Stimulated activated CD8-positive, alpha-beta memory T cell treated with anti-CD3 and anti-CD28 coated beads, Interleukin-4, amount 100 ng/mL, for 1 hour (primary cell): ENCODE data around the gene SLC17A9.

Experiments
- DNase-seq, 2 donors: peaks; one replicate each; pipeline ENCODE4 v3.0.0-alpha.2; 2020; ENCODE audit warnings: low read depth in 2 of 2, low spot score in 1 of 2

Gene SLC17A9

DNA sequence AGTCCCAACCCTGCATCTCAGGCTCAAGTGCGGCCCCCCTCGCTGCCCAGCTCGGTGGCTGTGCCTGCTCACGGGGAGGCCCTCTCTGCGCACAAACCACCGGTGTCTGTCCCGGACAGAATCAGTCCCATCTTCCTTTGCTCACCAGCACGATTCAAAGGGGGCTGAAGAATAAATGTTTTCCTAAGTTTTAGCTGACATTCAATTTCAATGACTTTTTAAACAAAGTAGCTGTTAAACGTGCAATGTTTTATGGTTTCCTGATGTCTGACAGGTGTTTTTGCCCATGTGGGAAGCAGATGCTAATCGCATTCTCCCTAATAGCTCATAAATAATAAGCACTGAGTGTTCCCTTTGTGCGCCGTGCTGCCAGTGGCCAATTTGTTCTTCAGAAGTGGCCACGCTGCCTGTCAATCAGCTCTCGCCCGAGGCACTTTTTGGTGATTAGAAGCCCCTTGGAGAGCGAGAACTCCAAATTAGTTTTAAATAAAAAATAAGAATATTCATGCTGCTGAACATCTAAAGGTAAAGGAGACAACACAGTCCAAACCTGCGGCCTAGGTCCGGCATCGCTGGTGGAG, 28.0 kb downstream of the SLC17A9 start:
- no peak for DNase-seq

DNA sequence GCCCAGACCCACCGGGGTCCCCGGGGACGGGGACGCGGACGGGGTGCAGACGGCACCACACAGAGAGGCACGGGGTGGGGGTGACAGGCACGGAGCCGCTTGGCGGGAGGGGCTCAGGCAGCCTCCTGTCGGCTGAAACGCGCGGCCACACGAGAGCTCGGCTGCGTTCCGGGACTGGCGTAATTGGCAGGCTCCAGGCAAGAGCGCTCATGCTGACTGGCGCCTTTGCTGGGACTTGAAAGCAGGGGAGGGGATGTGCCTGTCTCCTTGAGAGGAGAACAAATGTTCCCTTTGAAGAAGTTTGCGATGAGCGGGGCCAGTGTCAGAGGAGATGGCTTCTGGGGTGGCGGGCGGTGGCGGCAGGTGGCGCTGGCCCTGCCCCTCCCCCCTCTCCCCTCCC, 28.5 kb downstream of the SLC17A9 start:
- no peak for DNase-seq

DNA sequence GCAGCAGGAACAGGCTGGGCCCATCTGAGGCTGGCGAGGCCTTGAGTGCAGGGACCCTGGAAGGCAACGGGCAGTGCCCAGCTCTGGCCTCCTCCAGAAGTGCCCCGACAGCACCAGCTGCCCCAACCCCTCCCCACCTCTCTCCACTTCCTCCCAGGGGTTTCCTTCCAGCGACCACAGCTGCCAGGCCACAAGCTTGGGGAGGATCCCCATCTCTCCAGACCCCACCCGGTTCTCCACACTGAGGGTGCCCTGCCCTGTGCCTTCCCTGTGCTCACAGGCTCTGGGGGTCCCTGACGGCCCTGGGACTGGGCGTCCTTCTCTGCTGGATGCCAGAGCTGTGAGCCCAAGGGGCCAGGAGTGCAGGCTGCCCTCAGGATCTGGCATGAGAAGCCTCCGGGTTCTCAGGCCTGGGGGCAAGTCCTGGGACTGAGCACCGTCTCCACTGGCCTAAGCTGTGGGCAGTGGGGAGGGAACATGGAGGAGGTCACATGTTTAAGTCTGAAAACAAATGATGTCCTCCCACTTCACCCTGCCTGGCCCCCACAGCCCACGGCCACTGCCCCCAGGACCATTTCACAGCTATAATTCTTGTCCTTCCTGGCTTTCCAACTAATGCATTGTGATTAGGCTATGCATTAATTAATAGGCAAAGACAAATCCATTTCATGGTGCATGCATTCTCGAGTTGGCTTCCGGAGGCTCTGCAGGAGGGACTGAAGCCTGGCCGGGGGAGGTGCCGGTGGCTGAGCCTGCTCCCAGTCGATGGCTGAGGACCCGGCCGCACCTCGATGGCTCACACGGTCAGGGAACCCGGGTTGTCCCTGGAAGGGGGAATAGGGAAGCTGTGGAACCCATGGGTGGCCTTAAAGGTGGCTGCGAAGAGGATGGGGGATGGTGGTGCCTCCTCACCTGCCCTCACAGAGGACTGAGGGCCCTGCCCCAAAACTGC, 29.9 kb downstream of the SLC17A9 start:
- no peak for DNase-seq

DNA sequence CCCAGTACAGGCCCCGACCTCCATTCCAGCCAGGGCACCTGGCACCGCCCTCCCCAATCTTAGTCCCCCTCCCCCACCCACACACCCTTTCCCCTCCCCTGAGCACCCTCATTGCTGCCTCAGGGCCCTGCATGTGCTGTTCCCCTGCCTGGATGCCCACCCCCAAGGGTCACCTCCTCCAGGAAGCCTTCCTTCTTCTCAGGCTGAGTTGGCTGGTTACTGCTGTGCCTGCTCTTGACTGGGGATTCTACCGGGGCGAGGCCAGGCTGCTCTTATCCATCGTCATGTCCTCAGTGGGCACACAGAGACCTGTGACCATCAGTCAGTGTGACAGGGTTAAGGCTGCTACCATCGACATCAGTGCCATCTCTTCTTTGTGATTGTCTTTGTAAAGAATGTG, 30.7 kb downstream of the SLC17A9 start:
- DNase-seq: no peak

DNA sequence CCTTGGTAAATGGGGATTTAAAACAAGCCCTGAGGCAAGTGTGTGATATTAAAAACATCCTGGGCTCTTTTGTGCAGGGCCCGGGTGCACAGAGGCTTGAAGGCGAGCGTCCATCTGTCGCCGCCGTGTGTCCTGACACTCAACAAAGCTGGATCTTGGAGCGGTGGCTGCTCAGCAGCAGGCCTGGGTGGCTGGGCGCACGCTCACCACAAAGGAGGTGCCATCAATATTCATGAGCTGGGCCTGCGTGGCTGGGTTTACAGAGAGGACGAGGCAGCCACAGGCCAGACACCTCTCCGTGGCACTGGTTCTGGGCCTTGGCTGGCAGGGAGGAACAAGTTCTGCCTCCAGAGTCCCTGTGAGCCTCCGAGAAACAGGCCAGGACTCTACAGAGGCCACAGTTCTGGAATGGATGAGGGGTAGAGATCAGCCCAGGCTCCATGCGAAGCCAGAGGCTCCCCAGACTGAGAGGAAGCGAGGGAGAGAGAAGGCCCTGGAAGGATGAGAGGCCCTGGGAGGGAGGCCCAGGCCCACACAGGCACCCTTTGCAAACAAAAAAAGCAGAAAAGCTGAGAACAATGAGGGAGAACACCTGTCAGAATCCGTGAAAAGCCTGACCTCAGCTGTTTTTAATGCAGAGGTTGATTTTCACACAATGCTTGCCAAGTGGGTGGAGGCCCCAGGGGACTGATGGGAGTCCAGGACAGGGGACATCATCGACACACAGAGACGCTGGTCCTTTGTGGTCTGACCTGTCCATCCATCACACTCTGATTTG, 32.3 kb downstream of the SLC17A9 start:
- no peak for DNase-seq

DNA sequence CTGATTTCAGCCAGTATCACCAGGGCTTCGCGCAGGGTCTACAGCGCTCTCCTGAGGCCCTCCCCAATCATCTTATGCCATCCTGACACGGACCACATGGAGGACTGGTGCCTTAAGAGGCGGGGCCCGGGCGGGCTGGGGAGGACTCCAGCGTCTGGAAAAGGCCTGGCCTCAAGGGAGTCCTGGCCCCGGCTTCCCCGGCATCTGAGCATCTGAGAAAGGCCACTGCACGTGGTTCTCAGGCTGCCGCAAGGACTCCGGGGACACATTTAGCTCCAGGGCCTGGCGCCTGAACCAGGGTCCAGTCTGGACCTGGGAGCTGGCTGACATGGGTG, 32.9 kb downstream of the SLC17A9 start:
- DNase-seq: no peak

DNA sequence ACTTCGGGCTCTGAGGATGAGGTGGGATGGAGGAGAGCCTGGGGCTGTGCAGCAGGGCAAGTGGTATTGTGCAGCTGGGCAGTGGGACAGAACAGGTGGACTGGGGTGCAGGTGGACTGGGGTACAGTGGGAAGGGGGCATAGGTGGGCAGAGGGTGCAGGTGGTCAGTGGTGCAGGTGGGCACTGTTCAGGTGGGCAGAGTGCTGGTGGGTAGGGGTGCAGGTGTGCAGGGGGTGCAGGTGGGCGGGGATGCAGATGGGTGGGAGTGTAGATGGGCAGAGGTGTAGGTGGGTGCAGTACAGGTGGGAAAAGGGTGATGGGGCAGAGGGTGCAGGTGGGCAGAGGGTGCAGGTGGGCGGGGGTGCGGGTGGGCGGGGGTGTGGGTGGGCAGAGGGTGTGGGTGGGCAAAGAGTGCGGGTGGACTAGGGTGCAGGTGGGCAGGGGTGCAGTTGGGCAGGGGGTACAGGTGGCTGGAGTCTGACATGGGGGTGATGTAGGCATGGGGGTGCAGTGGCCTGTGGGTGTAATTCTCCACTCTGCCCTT, 33.8 kb downstream of the SLC17A9 start:
- no peak for DNase-seq

DNA sequence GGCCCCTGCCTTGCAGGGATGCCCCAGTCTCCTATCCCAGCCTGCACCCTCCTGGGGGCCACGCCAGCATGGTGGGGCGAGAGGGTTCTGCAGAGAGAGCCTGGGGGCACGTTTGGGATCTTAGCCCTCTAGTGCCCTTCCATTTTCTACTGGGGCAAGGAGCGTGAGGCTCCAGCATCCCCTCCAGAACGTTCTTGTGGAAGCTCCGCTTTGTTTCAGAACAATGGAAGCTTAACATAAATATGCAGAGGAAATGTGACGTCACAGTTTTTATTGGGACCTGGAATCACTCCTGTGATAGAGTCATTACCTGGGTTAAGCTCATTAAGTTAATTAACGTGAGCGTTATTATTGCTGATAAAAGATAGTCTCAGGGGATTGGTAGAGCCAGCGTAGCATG, 34.6 kb downstream of the SLC17A9 start:
- no peak for DNase-seq

DNA sequence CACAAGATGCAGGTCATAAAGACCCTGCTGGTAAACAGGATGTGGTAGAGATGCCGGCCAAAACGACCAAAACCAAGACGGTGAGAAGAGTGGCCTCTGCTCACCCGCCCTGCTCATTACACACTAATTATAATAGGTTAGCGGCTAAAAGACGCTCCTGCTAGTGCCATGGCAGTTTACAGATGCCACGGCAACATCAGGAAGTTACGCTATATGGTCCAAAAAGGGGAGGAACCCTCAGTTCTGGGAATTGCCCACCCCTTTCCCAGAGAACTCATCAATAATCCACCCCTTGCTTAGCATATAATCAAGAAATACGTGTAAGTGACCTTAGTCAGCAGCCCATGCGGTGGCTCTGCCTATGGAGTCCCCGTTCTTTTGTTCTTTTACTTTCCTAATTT, 36.7 kb downstream of the SLC17A9 start:
- no peak for DNase-seq

DNA sequence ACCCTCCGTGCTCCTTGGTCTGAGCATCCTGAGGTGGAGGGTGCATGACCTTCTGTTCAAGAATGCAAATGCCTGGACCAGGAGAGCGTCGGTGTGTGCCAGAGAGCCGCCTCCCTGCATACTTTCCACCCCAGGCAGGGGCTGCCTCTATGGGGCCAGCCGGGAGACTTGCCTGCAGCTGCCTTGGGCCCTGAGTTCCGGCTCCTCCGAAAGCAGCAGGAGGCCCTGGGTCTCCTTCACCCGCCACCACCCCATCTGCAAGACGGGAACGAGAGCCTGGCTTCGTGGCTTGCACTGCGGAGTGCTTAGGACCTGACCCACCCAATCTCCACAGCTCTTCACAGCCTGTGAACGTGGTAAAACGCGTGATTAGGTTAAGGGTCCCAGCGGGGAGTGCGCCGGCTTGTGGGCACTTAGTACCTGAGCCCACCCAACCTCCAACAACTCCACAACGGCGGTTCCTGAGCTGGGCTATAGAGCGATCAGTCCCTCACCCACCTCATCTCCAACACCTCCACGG, 37.9 kb downstream of the SLC17A9 start:
- DNase-seq: no peak

DNA sequence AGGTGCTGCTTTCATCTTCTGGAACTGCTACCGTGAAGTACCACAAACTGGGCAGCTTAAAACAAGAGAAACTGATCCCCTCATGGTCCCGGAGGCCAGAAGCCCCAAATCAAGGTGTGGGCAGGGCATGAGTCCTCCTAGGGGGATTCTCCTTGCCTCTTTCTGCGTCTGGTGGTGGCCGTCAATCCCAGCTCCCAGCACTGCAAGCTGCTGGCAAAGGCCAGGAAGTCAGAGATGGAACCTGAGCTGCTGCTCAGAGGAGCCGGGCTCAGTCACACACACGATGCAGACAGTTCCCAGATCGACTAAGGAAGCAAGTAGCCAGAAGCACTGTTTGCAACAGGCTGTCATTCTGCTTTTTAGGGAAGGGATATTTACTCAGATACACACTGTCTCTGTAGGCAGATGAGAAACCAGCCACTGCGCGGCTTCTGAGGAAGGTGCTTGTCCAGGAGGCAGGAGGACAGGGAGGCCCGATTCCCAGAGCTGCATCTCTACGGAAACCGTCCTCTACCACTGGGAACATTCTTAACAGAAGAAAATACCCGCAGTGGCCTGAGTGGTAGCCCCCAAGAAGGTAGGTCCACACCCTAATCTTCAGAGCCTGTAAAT, 38.8 kb downstream of the SLC17A9 start:
- no peak for DNase-seq

DNA sequence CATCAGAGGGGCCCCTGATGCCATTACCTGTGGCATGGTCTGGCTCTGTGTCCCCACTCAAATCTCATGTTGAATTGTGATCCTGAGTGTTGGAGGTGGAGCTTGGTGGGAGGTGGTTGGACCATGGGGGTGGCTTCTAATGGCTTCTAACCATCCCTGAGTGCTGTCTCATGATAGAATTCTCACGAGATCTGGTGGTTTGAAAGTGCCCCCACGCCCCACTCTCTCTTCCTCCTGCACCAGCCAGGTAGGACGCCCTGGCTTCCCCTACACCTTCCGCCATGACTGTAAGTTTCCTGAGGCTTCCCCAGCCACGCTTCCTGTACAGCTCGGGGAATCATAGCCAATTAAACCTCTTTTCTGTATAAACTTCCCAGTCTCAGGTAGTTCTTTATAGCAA, 39.4 kb downstream of the SLC17A9 start:
- no peak for DNase-seq

DNA sequence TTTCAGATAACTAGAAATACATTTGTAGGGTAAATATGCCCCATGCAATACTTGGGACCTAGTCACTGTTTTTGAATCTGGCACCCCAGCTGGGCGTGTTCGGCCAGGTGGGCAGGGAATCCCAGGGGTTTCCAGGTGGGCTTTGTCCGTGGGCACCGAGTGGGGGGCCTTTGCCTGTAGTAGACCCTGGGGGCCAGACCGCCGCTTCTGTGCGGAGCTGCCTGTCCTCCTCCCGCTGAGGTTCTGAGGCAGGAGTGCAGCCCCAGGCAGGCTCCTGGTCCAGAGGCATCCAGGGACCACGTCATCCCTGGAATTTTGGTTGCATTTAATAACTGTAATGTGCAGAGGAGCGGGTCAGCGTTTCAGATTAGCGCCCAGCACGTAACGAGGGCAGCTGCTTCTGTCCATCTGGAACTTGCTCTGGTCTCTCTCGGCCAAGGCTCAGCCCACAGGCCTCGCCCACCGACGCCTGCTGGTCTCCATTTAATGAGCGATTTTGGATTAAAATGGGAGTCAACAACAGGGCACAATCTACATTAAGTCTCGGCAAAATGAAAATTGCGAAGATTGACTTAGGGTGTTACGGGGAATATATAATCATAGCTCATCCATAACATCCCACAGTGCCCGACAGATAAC, 41.5 kb downstream of the SLC17A9 start:
- DNase-seq: no peak

DNA sequence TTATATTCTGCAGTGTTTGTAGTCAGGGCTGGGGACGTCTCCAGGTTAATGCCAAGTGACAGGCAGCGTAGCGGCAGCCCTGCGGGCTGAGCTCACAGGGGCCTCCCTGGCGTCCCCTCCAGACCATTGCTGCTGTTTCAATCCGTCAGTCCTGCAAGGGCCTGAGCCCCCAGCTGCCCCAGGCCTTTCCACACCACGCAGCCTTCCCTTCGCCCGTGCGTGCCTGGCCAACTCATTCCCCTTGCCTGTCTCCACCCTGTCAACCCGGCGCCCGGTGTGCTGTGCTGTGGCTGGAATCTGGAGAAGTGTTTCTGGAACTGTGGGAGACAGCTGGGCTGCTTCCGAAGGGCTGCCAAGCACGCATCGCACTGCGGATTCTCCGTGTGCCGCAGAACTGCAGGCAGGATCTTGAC, 42.4 kb downstream of the SLC17A9 start:
- no peak for DNase-seq

DNA sequence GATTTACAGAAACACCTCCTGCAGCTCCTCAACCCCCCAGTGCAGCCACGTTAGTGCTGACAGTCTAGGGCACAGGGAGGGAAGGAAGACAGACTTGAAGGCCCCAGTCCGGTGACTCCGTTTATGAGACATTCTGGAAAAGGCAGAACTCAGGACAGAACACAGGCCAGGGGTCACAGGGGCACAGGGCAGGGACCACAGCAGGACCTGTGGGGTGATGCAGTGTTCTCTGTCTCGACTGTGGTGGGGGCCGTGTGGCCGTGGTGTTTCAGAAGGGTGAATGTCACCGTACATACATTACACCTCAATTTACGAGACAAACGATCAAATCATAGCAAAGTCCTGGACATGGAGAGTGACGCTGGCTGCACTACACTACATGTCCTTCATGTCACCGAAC, 43.0 kb downstream of the SLC17A9 start:
- DNase-seq: no peak

DNA sequence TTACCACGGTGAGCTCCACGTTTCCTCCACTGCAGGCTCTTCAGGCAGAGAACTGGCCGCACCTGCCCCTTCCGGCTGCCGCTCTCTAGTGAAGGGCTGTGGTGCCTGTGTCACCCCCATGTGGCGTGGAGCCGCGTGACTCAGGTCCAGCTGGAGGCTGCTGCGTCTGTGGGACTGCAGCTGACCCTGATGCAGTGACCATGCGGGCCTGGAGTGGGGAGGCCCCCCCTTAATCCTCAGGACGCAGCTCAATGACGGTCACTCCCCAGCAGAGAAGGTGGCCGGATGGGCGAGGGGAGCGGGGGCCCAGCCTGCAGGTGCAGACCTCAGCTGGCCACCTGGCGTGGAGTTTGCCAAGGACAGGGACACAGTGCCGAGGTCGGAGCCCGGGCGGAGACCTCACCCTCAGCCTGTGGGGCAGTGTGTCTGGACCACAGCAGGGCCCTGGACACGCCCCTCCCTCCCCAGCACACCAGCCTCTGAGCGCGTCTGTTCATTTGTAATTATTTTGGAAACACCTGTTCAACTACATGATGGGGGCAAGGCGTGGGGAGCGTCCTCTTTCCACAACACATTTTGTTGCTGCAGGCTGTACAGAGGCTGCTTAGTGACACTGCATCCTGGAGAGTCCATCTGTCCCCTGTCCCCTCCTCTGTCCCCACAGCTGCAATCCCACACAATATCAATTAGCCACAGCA, 43.5 kb downstream of the SLC17A9 start:
- no peak for DNase-seq

DNA sequence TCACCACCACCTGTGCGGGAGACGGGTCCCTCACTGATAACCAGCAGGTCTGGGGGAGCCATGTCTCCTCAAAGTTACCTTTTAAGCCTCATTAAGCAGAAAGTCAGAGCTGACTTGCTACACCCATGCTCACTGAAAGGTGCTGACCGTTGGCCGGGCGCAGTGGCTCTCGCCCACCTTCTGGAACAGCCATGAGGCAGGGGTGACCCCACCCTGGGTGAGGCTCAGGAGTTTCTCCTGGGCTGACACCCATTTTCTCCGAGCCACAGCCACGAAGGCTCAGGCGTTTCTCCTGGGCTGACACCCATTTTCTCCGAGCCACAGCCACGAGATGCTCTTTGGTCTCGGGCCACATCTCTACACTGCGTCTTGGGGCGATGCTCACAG, 44.1 kb downstream of the SLC17A9 start:
- DNase-seq: no peak

DNA sequence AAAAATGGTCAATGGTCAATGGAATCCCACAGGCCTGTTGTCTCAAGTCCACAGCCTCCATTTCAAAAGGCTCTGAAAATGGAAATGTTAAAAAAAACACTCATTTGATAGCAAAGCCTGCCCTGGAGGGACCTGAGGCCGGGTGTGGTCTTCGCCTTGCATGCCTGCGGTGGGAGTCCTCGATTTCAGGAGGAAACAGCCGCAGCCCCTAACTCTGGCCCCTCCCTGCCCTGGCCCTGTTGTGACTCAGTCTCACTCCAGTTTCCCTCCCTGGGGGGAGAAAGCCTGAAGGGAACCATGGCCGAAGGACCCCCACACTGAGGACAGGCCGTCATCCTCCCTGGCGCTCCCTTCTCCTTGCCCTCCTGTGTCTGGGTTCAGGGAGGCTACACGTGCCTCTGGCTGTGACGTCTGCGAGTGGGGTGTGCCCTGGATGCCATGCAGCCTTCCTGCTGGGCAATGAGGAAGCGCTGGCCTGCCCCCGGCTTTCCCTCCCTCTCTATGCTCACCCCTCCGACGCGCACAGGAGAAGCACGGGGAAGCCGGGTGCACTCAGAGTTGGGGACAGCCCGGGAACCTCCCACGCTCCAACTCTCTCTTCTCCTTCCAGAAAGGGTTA, 45.0 kb downstream of the SLC17A9 start:
- no peak for DNase-seq

DNA sequence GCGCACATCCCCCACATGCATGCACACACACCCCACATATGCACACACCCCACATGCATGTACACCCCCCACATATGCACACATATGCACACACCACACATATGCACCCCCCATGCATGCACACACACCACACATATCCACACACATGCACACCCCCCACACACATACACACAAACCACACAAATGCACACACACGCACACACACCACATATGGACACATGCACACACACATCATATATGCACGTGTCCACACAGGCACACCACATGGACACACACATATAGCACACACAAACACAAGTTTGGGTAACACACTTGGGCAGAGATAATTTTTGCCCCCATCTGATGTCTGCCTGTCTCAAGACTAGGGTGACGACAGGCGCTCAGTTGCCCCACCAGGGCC, 45.9 kb downstream of the SLC17A9 start:
- no peak for DNase-seq

DNA sequence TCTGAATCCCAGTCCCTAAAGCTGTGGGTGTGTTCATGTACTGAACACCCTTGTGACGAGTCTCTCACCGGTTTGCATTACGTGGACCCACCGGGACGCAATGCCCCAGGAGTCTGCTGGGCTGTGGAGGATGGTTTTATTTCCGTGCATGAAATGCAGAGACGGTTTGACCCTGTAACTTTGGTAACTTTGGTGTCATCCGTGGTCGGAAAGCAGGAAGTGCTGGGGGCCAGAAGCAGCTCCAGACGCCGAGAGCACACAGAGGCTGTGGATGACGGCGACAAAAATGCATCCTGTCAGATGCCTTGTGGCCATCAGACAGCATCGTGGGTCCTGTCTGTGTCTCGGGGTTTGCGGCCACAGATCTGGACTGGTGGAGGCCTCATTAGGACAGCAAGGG, 47.1 kb downstream of the SLC17A9 start:
- no peak for DNase-seq
